T-helper 17 cell (primary cell): ENCODE results near the gene SCNN1B. TPM values are rescaled to one million over a fixed set of nuclear protein-coding genes. Genes with fewer than 3 reads are reported as not detected.

Source experiments
- ATAC-seq: fragments of 150-1000 bp; cut with Tn5 transposase; 2 replicates; pipeline ENCODE4 v1.10.0; 2021; ENCODE audit warnings: mild to moderate bottlenecking, moderate library complexity
- DNase-seq, 3 donors: peaks; one replicate each; pipeline versions ENCODE4 v3.0.0 to v3.0.0-alpha.2; 2020 to 2021
- H3K9me3 ChIP-seq: one replicate; pipeline ENCODE4 v1.7.0; 2013; ENCODE audit warnings: low read length, mild to moderate bottlenecking; ENCODE audit not compliant: control insufficient read depth, poor library complexity, severe bottlenecking
- H3K27ac Mint-ChIP-seq: one replicate; pipeline ENCODE4 v1.8.0; 2022; ENCODE audit warnings: mild to moderate bottlenecking, moderate library complexity, mixed read lengths
- H3K27me3 Mint-ChIP-seq: one replicate; pipeline ENCODE4 v1.8.0; 2022; ENCODE audit warnings: mixed read lengths
- H3K36me3 Mint-ChIP-seq: one replicate; pipeline ENCODE4 v1.8.0; 2022; ENCODE audit warnings: low read depth, mixed read lengths
- H3K4me1 Mint-ChIP-seq: one replicate; pipeline ENCODE4 v1.8.0; 2022; ENCODE audit warnings: mild to moderate bottlenecking, mixed read lengths
- H3K4me3 Mint-ChIP-seq: one replicate; pipeline ENCODE4 v1.8.0; 2022; ENCODE audit warnings: mild to moderate bottlenecking, moderate library complexity, mixed read lengths
- total RNA-seq, 4 donors: library from RNA in 2 of 4; stranded (reverse) in 2 of 4; gene quantifications; one replicate each; pipeline ENCODE4 v1.2.3 and lab custom pipeline; 2022 to 2026

SCNN1B gene
- total RNA-seq, 2 donors from 2014 or later: not detected

GRCh38 chr16:23276821-23277220, 25.3 kb upstream of the SCNN1B start:
- no peak overlapping the region for H3K4me3 Mint-ChIP-seq
- no peak overlapping the region for H3K27ac Mint-ChIP-seq
- H3K4me1 Mint-ChIP-seq: peaks cover 3% of the 10 kb centered on the region
- ATAC-seq: no peak
- peaks cover 60% of the 10 kb centered on the region for H3K27me3 Mint-ChIP-seq
- no peak for DNase-seq
- no peaks in the 10 kb centered on the region for H3K9me3 ChIP-seq
- no peaks in the 10 kb centered on the region for H3K36me3 Mint-ChIP-seq

GRCh38 chr16:23278031-23278430, 24.1 kb upstream of the SCNN1B start:
- Mint-ChIP-seq H3K4me3 (no peak overlapping the region), H3K27me3 (peaks cover 63% of the 10 kb centered on the region), H3K4me1 (peaks cover 3% of the 10 kb centered on the region), H3K27ac (no peak overlapping the region), H3K36me3 (no peaks in the 10 kb centered on the region)
- ATAC-seq: no peak
- no peak for DNase-seq
- no peaks in the 10 kb centered on the region for H3K9me3 ChIP-seq

- H3K27me3 Mint-ChIP-seq: peaks cover 62% of the 10 kb centered on the region
- ATAC-seq: no peak
- no peaks in the 10 kb centered on the region for H3K36me3 Mint-ChIP-seq
- no peaks in the 10 kb centered on the region for H3K9me3 ChIP-seq
- H3K27ac Mint-ChIP-seq: no peak overlapping the region
- no peak overlapping the region for H3K4me3 Mint-ChIP-seq
- H3K4me1 Mint-ChIP-seq: peaks cover 3% of the 10 kb centered on the region
- DNase-seq: no peak
Observed at GRCh38 chr16:23279721-23280153, 22.4 kb upstream of the SCNN1B start.

GRCh38 chr16:23280483-23280967, 21.6 kb upstream of the SCNN1B start:
- no peaks in the 10 kb centered on the region for H3K36me3 Mint-ChIP-seq
- peaks cover 3% of the 10 kb centered on the region for H3K4me1 Mint-ChIP-seq
- peaks cover 54% of the 10 kb centered on the region for H3K27me3 Mint-ChIP-seq
- H3K27ac Mint-ChIP-seq: no peak overlapping the region
- H3K4me3 Mint-ChIP-seq: no peak overlapping the region
- DNase-seq: no peak
- no peaks in the 10 kb centered on the region for H3K9me3 ChIP-seq
- no peak for ATAC-seq

GRCh38 chr16:23282568-23282967, 19.5 kb upstream of the SCNN1B start:
- H3K9me3 ChIP-seq: no peaks in the 10 kb centered on the region
- ATAC-seq: no peak

GRCh38 chr16:23283571-23283970, 18.5 kb upstream of the SCNN1B start:
- peaks cover 41% of the 10 kb centered on the region for H3K27me3 Mint-ChIP-seq
- no peaks in the 10 kb centered on the region for H3K36me3 Mint-ChIP-seq
- no peaks in the 10 kb centered on the region for H3K9me3 ChIP-seq
- H3K27ac Mint-ChIP-seq: no peak overlapping the region
- DNase-seq: no peak
- ATAC-seq: no peak
- H3K4me1 Mint-ChIP-seq: no peaks in the 10 kb centered on the region
- no peak overlapping the region for H3K4me3 Mint-ChIP-seq

More at GRCh38 chr16:23282568-23282967, 19.5 kb upstream of the SCNN1B start:
- Mint-ChIP-seq H3K4me3 (no peak overlapping the region), H3K27me3 (peaks cover 50% of the 10 kb centered on the region), H3K4me1 (peaks cover 3% of the 10 kb centered on the region), H3K36me3 (no peaks in the 10 kb centered on the region), H3K27ac (no peak overlapping the region)
- DNase-seq: no peak

- ATAC-seq (no peak), DNase-seq (no peak)
- Mint-ChIP-seq H3K4me3 (no peak overlapping the region), H3K36me3 (no peaks in the 10 kb centered on the region), H3K4me1 (no peaks in the 10 kb centered on the region), H3K27ac (no peak overlapping the region), H3K27me3 (peaks cover 33% of the 10 kb centered on the region)
- no peaks in the 10 kb centered on the region for H3K9me3 ChIP-seq
Observed at GRCh38 chr16:23284584-23284983, 17.5 kb upstream of the SCNN1B start.

GRCh38 chr16:23286131-23286532, 16.0 kb upstream of the SCNN1B start:
- Mint-ChIP-seq H3K27me3 (peaks cover 24% of the 10 kb centered on the region), H3K27ac (no peak overlapping the region), H3K4me1 (no peaks in the 10 kb centered on the region), H3K36me3 (no peaks in the 10 kb centered on the region), H3K4me3 (no peak overlapping the region)
- no peaks in the 10 kb centered on the region for H3K9me3 ChIP-seq
- ATAC-seq: no peak
- DNase-seq: no peak

GRCh38 chr16:23288209-23288608, 13.9 kb upstream of the SCNN1B start:
- H3K36me3 Mint-ChIP-seq: no peaks in the 10 kb centered on the region
- H3K4me3 Mint-ChIP-seq: no peak overlapping the region
- H3K27ac Mint-ChIP-seq: no peak overlapping the region
- DNase-seq (no peak), ATAC-seq (no peak)
- H3K9me3 ChIP-seq: no peaks in the 10 kb centered on the region
- H3K27me3 Mint-ChIP-seq: peaks cover 11% of the 10 kb centered on the region
- H3K4me1 Mint-ChIP-seq: no peaks in the 10 kb centered on the region

- H3K9me3 ChIP-seq: no peaks in the 10 kb centered on the region
- Mint-ChIP-seq H3K27ac (no peak overlapping the region), H3K27me3 (peaks cover 5% of the 10 kb centered on the region), H3K36me3 (no peaks in the 10 kb centered on the region), H3K4me1 (no peaks in the 10 kb centered on the region), H3K4me3 (no peak overlapping the region)
- no peak for ATAC-seq
- DNase-seq: no peak
Observed at GRCh38 chr16:23288726-23289512, 13.2 kb upstream of the SCNN1B start.

- H3K4me1 Mint-ChIP-seq: no peaks in the 10 kb centered on the region
- no peaks in the 10 kb centered on the region for H3K9me3 ChIP-seq
- H3K27me3 Mint-ChIP-seq: peaks cover 18% of the 10 kb centered on the region
- no peak for ATAC-seq
- H3K36me3 Mint-ChIP-seq: peaks cover 2% of the 10 kb centered on the region
- no peak for DNase-seq
- no peak overlapping the region for H3K27ac Mint-ChIP-seq
- no peak overlapping the region for H3K4me3 Mint-ChIP-seq
Observed at GRCh38 chr16:23290189-23291062, 11.7 kb upstream of the SCNN1B start.

- Mint-ChIP-seq H3K4me1 (no peaks in the 10 kb centered on the region), H3K27me3 (peaks cover 19% of the 10 kb centered on the region)
- DNase-seq: no peak
Observed at GRCh38 chr16:23293016-23293415, 9.1 kb upstream of the SCNN1B start.

GRCh38 chr16:23294260-23294659, 7.8 kb upstream of the SCNN1B start:
- no peak overlapping the region for H3K27ac Mint-ChIP-seq
- no peak for ATAC-seq
- H3K27me3 Mint-ChIP-seq: peaks cover 20% of the 10 kb centered on the region
- no peaks in the 10 kb centered on the region for H3K4me1 Mint-ChIP-seq
- DNase-seq: no peak
- no peaks in the 10 kb centered on the region for H3K9me3 ChIP-seq
- H3K36me3 Mint-ChIP-seq: peaks cover 2% of the 10 kb centered on the region
- no peak overlapping the region for H3K4me3 Mint-ChIP-seq

More at GRCh38 chr16:23293016-23293415, 9.1 kb upstream of the SCNN1B start:
- peaks cover 2% of the 10 kb centered on the region for H3K36me3 Mint-ChIP-seq
- no peaks in the 10 kb centered on the region for H3K9me3 ChIP-seq
- ATAC-seq: no peak
- H3K27ac Mint-ChIP-seq: no peak overlapping the region
- no peak overlapping the region for H3K4me3 Mint-ChIP-seq
